ENCODE measurements around the gene MBD6.

Gene MBD6

DNA sequence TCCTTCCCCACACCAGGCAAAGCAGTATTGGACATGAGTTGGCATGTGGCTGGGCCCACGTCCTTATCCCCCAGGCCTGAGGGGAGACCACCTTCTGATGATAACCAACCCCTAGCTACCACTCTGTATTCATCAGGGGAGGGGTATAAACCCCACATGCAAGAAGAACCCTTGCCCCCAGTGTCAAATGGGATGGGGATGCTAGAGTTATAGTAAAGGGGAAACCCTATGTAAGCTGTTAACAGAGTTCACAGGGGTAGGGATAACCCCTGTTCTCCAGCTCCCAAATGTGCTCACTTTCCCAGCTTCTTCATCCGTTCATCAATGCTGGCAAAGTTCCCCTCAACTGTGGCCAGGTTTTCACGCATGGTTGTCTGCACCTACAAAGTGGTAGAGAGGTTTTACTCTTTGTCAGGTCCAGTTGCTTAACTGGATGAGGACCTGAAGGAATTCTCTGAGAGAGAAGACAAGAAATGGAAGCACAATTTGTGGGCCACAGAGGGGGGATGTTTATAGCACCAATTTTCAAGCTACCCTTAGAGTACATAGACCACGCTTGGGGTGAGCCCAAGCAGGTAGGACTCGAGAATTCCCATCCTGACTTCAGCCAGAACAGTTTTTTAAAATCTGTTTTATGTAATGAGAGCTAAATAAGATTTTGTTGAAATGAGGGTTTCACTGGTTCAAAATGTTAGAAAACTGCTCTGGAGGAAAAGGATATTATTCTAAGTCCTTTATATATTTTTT is 7.9 kb downstream of the MBD6 start:
- no peak for DNase-seq

DNA sequence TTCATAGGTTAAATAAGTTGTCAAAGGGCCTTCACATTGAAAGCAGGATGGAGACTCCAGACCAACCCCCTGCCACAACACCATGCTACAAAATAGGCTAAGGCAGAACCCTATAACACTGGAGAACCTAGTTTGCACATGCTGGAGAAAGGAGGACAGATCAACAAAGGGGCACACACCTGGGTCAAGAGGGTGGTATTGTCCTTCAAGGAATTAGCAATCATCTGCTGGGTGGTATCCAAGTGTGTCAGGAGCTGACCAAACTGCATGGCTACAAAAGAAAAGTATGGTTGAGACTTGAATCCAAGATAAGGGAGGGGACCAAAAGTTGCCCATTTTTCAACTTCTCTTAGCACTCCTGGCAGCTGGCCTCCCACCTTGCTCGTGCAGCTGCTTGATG is 9.2 kb downstream of the MBD6 start:
- DNase-seq: no peak

DNA sequence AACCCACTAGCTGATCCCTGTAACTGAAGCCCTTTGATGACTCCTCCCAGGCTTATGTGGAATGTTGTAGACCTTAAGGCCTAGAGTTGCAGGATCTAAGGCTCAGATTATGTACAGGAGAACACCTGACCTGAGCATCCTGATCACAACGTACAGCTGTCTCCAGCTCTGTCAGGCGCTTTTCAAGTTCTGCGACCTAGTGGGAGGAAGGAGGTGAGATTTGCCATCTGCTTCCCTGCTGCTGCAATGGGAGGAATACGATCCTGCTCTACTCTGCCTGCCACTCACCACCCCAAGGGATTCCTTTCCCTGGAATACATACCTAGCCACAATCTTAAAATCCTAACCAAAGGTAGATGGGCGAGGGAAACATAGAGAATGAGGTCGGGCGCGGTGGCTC is 10.5 kb downstream of the MBD6 start:
- no peak for DNase-seq

DNA sequence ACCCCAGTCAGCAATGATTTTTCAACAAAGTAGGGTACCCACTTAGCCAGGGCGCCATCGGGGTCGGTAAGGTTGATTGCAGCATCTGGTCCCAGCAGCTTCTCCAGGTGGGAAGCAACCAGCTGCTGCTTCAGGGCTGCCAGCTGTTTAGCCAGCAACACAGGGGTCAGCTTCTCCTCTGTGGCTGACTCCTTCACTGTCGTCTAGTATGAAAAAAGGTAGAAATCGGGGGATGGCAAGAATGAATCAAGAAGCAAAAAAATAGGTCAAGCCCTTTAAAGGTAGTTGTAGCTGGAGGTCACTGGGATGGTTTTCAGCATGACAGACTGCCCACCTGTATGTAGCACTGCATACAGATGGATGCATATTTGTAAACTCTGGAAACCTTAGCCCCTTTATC is 11.6 kb downstream of the MBD6 start:
- no peak for DNase-seq

DNA sequence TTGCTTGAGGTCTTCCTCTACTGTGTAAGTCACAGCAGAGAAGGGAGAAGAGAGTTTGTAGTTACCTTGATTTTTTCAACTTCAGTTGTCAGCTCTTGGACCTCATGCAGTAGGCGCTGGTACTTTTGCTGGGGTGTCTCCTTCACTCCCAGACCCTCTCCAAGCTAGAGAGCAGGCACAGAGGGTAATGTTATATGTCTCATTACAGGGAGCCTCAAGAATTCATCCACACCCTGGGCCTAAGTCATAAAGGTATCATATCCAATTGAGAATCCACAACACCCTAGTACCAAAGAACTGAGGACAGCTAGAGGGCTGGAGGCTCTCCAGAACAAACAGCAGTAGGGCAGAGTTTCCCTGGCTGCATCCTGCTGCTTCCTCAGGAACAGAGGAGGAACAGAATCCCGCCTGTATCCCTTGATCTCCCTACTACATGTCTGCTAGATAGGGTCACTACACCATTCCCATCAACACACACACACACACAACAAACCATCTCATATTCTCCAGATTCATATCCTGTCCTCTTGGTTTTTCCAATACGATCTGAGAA is 12.4 kb downstream of the MBD6 start:
- DNase-seq: no peak

DNA sequence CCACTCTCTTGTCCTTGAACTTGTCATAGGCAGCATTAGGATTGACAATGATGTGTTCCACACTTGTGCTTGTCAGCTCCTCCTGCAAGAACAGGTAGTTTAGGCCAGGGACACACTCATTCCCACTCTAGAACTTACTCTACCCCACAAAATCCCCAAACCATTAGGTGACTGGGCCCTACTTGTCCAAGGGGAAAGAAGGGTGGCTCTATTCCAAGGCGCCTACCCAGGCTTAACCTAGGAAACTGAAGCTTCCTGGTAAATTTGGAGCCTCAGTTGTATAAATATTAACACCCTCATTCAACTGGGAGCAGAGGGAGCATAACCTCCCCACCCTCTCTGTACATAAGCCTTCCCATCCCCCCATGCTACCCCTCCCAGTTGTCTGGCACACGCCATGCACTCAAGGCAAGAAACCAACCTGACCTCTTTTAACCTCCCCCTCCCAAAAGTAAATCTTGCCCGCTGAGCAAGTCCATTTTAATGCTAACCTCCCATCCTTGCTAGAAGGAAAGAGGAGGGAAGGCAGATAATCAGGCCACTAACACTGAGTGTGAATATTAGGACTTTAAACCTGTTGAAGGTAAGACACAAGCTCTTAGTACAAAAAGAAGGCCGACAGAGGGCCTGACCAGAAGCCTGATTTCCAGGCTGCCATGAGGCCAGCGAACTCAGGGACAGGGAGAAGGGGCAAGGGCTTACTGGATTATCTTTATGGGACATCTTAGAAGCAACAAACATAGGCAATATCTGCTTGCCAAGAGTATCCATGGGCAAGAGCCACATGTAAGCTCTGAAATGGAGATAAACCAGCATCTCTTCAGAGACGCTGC is 13.4 kb downstream of the MBD6 start:
- no peak for DNase-seq

DNA sequence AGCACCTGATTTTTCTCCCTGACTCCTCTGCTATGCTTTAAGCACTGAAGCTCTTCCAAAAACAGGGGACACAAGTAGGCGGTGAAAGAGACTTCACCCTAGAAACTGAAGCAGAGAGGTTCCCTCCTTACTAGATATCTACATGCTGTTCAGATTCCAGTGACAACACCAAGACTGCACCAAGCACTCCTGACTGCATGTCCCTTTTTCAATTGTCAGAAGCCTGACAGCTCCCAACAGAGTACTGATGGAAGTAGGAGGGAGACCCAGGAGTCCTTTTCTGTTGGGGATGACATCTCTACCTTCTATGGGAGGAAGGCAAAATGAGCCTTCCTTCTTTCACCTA is 13.9 kb downstream of the MBD6 start:
- DNase-seq: no peak

DNA sequence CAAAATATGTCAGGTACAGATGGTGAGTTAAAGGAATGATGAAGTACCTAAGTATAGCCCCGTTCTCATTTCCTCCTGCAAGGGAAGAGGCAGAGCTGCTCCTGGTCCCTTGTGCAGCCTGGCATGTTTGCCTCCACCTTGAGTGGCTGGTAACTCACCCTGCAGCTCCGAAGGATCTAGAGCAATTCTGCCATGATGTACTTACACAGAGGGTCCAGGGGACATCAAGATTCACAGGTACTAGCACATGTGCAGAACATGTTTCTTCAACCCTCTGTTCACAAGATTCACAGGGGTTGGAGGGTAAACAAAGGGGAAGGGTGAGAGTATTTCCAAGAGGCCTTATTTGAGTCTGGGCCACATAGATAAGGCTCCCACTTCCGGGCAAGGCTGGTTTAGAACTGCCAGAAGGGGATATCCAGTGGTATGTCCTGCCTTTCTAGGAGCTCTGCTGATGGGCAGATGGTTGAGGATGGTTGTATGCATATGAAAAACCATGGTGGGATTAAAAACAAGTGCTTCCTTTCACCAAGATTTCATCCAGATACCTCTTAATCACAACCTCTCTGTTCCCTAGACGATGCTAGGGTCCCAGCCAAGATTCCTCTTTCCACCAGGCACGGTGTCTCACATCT is 16.6 kb downstream of the MBD6 start:
- no peak for DNase-seq

DNA sequence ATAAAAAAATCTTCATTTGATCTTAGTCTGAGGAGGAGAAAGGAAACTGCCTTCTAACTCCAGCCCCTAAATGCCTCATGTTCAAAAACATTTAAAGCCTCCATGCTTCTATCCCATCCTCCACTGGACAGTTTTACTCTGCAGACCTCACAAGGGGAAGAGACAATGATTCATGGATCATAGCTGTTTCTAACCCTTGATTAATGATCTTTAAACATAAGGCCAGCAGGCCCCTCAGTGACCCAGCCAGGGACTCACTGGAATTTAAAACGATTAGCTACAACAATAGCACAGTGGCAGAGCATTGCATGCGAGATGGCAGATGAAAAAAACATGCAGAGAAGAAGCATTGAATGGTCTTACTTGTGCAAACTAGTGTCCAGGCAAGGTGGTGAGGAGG is 18.4 kb downstream of the MBD6 start:
- DNase-seq: no peak

DNA sequence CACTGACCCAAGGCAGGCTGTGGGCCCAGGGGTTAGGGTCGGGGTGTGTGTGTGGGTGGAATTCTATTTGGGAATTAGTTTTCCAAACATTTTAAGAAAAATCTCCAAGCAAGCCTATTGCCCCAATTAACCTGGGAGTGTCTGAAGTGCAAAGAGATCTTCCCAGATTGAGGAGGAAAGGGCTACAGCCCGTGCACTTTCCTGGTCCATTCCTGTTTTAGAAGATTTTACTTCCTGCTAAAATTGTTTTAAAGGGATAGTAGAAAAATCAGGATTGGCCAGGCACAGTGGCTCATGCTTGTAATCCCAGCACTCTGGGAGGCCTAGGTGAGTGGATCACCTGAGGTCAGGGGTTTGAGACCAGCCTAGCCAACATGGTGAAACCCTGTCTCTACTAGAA is 19.1 kb downstream of the MBD6 start:
- no peak for DNase-seq

DNA sequence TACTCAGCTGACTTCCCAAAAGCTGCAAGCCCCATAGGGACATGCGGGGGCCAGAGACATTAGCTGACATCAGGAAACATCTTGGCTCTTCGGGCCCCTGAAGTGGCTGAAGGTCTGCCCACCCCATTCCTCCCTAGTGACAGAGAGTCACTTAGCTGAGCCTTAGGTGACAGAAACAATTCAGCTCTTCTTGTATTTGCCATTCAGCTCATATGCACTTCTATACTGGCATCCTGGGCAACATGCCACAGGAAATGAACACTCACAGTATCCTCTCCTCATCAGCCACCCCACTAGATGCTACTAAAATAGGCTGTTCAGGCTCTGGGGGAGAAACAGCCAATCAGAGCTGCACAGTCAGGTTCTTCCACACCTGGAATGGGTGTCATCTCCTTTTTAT is 21.0 kb downstream of the MBD6 start:
- no peak for DNase-seq

DNA sequence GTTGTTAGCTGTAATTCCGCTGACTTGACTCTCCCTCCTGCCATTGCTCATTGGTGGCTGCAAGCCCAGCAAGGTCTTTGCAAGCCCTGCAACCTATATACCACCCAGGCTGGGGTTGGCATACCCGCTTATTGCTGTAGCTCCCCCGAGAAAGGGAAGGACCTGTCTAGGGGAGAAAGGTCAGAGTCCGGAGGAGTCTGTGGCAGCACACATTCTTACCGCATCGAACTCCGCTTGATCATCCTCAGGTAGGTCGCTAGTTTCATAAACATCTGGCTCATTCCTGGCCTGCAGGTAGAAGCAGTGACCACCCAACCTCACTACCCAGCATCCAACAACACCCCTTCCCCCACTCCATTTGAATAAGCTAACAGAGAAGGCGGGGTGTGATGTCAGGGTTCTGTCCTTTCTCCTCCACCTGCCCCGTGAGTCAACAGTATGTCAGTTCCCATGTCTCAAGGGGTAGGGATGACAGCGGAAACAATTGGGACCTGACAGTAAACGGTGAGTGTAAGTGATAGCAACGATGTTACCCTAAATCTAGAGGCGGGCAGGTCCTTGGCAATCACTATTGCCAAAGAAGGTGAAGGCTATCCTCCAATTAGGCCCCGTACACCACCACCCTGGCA is 23.3 kb downstream of the MBD6 start:
- no peak for DNase-seq

DNA sequence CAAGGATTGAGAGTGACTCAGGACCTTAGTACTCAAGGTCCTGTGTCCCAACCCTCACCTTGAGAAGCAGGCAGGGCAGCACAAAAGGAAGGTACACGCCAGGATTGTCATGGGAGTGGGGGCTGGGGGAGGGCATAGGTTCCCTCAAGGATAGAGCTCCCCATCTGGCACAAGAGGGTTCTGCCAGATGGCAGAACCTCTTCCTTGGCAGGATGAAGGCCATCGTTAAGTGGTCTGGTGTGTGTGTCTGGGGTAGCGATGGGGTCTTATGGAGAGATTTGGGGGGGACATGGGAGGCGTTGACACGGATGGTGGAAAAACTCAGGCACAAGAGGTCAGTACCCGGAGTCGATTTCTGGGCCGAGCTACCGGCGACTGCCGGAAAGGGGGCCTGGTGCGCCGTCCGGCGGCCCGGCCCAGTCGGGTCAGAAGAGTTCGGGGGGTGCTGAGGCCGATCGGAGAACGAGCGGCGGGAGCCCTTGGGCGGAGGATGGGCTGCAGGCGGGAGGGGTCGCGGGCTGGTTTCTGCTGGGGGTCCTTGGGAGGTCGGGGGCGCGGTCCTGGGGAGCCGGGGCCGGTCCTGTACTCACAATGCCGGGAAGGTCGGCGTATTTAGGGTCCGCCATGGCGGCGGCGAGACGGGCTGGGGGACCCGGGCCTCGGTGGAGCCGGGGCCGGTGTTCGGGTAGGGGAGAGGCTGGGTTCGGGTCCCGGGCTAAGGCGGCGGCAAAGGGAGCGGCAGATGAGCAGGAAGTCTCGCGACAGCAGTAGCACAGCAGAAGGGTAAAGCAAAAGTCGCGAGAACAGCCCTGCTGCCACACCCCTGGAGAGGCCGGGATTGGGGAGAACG is 24.0 kb downstream of the MBD6 start, which contains the start of gene DCTN2:
Gene DCTN2 (minus strand): TSS at position 755 of the 850 bp plus-strand sequence. CDS start 129 bp downstream, at position 626.
- peak; percentile 97 for DNase-seq

DNA sequence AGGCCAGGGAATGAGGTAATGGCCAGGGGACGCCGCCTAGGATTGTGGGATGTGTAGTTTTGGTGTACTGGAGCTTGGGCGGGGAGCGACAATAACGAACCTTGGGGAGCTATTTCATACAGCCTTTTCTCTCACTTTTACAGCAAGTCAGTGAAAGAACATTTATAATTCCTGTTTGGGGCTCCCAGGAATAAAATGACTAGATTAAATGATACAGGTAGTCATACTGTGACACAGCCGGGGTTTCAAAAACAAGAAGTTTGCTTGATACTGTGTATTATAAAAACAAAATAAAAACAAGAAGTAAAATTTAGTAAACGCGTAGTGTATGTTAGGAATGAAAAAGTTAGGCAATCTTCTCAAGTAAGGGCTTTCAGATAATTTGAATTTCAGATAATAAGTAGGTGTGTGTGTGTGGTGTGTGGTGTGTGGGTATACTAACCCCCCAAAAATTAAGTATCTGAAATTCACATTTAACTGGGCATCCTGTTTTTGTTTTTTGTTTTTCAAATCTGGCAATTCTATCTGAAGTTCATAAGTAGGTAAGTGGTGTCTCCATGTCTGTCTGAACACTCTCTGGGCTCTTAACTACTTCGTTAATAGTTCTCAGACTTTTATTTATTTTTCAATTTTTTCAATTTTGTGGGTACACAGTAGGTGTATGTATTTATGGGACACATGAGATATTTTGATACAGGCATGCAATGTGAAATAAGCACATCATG is 24.8 kb downstream of the MBD6 start:
- DNase-seq: no peak

DNA sequence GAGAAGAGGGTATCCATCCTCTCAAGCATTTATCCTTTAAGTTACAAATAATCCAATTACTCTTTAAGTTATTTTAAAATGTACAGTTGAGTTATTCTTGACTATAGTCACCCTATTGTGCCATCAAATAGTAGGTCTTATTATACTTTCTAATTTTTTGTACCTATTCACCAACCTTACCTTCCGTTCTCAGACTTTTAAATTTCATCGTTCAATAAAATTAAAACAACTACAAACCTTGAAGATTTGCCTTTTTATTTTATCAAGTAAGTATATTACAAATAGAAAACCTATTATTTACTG is 25.3 kb downstream of the MBD6 start:
- DNase-seq: no peak

DNA sequence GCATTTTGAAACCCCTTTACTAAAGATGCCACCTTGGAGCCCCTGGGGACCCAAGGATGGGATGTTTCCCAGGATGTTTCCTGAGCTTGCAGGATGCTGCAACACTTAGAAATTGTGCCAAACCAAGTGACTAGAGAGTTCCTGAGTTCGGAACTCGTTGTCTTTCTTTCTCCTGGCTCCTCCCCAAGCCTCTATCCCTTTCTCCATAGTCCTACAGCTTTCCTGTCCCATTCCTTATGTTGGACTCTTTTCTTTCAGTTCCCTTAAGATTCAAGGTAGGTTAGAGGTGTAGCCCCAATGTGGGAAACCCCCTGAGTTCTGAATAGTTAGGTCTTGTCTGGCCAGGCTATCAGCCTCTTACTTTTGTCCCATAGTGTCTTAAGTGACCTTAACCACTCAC is 25.9 kb downstream of the MBD6 start:
- no peak for DNase-seq

DNA sequence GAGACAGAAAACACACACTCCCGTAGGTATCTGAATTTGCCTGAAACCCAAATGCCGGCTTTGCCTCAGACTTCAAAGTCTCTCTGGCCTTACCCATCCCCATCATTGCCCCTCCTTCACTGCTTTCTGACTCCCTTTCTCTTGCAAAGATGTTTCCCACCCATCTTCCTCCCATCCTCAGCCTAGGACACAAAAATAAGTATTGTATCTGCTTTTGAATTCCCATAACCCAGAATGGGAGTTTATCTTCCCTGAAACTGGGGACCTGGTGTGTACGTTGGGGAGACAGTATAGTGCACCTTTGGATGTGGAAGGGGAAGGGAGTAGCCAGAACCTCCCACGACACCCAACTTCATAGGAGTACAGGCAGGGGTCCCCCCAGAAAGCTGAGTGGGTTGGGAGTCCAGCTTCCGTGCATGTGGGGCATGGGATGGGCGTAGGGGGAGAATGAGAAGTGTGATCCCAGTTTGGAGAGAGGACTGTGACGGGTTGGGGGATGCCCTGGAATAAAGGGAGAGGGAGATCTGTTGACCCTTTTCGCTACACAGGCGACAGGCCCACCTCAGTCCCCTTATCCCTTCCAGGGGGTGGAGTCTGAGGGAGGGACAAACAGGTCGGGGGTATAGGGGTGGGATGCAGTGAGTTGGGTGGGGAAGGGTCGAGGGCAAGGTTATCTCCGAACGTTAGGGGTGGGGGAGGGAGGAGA is 26.7 kb downstream of the MBD6 start:
- no peak for DNase-seq

DNA sequence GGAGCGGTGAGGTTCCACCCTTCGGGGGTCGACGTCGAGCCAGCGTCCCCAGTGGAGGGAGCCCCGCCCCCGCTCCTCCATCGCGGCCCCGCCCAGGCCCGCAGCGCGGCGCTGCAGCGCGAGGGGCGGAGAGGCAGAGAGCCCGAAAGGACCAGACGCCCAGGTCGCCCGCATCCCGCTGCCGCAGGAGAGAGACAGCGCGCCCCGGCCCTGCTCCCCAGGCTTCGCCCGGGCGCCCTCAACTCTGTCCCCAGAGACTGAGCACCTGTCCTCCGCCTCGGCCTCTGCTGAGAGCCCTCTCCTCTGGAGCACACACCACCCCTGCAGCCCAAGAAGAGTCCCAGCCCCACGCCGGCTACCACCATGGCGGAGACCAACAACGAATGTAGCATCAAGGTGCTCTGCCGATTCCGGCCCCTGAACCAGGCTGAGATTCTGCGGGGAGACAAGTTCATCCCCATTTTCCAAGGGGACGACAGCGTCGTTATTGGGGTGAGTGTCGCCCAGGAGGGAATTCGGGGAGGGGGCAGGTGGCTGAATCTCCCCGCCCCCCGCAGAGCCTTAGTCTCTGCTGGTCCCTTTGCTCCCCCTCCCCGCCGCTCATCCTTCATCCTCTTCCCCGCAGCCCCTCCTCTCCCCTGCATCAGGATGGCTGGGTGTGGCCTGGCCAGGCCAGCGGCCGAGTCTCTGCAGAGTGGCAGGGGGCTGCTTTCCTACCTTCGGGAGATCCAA is 27.5 kb downstream of the MBD6 start, which contains the start of gene KIF5A:
Gene KIF5A (plus strand): TSS at position 136 of the 732 bp plus-strand sequence. CDS start 228 bp downstream, at position 364.
- DNase-seq: no peak

DNA sequence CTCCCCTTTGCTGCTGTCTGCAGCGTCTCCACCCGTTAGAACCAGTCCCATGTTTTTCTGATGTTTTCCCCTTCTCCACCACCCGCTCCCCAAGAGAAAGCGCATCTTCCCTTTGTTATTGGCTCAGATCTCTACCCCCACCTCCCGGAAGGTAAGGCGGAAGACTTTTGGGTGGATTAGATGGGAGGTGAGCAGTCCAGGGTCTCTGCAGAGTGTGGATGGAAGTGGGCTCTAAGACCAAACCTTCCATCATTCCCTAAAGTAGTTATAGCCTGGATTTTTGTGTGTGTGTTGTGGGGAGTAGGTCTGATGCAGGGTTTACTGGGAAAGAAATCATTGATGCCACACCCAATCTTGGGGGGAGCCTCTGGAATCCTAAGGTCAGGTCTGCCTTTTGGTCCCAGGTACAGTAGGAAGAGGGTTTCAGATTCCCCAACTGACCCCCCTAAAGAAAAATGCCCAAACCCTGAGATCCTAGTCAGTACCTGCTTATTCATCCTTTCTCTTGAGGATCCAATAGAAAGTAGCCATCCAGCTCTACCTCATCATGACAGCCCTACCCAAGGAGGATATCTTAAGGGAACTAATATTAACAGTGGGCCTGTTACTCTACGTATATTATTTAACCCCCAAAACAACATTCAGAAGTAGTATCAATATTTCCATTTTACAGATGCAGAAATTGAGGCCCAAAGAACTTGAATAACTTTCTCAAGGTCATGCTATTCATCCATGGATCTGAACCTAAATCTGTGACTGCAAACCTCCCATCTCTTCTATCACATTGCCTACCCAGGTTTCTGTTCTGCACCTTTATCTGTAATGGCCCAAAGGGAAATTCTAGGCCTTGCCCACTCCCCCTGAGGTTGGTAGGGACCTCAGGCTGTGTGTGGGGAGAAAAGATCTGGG is 28.3 kb downstream of the MBD6 start:
- no peak for DNase-seq

All from fibroblast of skin of right quadriceps (primary cell).